HepG2 (cell line): ENCODE data around the gene HLA-G. TPM values are rescaled to one million over a fixed set of nuclear protein-coding genes. Genes with fewer than 3 reads are reported as not detected.

Source experiments
- CBX1 ChIP-seq: IDR thresholded peaks from one replicate; pipeline ENCODE4 v1.6.1; 2016; ENCODE audit warnings: antibody characterized with exemption, low read depth
- FOXA3 ChIP-seq: IDR thresholded peaks from 2 replicates; pipeline ENCODE4 v1.6.1; 2016; ENCODE audit warnings: missing genetic modification reagents, missing compliant biosample characterization
- HNRNPUL1 ChIP-seq: fragments of 200-400 bp; formaldehyde crosslinking; IDR thresholded peaks from 2 replicates; pipeline ENCODE4 v1.6.1; 2017; ENCODE audit warnings: low read depth, mild to moderate bottlenecking, low read length, moderate library complexity
- HOXA3 ChIP-seq: sonication (generic); formaldehyde crosslinking; IDR thresholded peaks from 2 replicates; pipeline ENCODE4 v1.5.0; 2020; ENCODE audit warnings: missing genetic modification reagents
- JDP2 ChIP-seq: sonication (generic); formaldehyde crosslinking; IDR thresholded peaks from 2 replicates; pipeline ENCODE4 v1.8.1; 2022; ENCODE audit warnings: missing genetic modification reagents, borderline replicate concordance
- MAF1 ChIP-seq: sonication (generic); formaldehyde crosslinking; IDR thresholded peaks from 2 replicates; pipeline ENCODE4 v1.5.0; 2020; ENCODE audit warnings: missing genetic modification reagents, borderline replicate concordance
- NFIC ChIP-seq: IDR thresholded peaks from 2 replicates; pipeline ENCODE4 v1.6.1; 2012; ENCODE audit warnings: mild to moderate bottlenecking, low read length, inconsistent platforms
- NFKB2 ChIP-seq: sonication (generic); formaldehyde crosslinking; IDR thresholded peaks from 2 replicates; pipeline ENCODE4 v1.4.0; 2020; ENCODE audit warnings: missing genetic modification reagents, borderline replicate concordance
- PCBP2 ChIP-seq: fragments of 200-400 bp; formaldehyde crosslinking; optimal IDR thresholded peaks from 2 replicates; pipeline ENCODE3; 2018; ENCODE audit warnings: low read length, low read depth; ENCODE audit not compliant: poor library complexity, severe bottlenecking
- SNAPC4 ChIP-seq: sonication (generic); formaldehyde crosslinking; IDR thresholded peaks from 2 replicates; pipeline ENCODE4 v1.4.0; 2020; ENCODE audit warnings: mild to moderate bottlenecking, missing genetic modification reagents
- STAG1 ChIP-seq: sonication (generic); formaldehyde crosslinking; IDR thresholded peaks from 2 replicates; pipeline ENCODE4 v1.4.0; 2020; ENCODE audit warnings: missing genetic modification reagents
- TAF1 ChIP-seq: sonication (generic); formaldehyde crosslinking; IDR thresholded peaks from 2 replicates; pipeline ENCODE4 v1.4.0; 2020; ENCODE audit warnings: missing genetic modification reagents
- TCF7L2 ChIP-seq: IDR thresholded peaks from 2 replicates; pipeline ENCODE4 v1.6.1; 2011; ENCODE audit warnings: mild to moderate bottlenecking, low read depth, low read length, moderate library complexity
- ZFY ChIP-seq: sonication (generic); formaldehyde crosslinking; IDR thresholded peaks from 2 replicates; pipeline ENCODE4 v1.4.0; 2020; ENCODE audit warnings: missing genetic modification reagents
- ZKSCAN5 ChIP-seq: sonication (generic); formaldehyde crosslinking; IDR thresholded peaks from 2 replicates; pipeline ENCODE4 v1.5.1; 2020; ENCODE audit warnings: mild to moderate bottlenecking, missing genetic modification reagents
- ZKSCAN8 ChIP-seq: IDR thresholded peaks from 2 replicates; pipeline ENCODE4 v1.6.1; 2016; ENCODE audit warnings: borderline replicate concordance, missing genetic modification reagents, missing compliant biosample characterization
- ZNF24 ChIP-seq: fragments of 450-650 bp; IDR thresholded peaks from 2 replicates; pipeline ENCODE4 v1.6.1; 2017; ENCODE audit warnings: antibody characterized with exemption, mild to moderate bottlenecking
- ZNF263 ChIP-seq: sonication (generic); formaldehyde crosslinking; IDR thresholded peaks from 2 replicates; pipeline ENCODE4 v1.4.0; 2020; ENCODE audit warnings: missing genetic modification reagents
- ZNF326 ChIP-seq: sonication (generic); formaldehyde crosslinking; IDR thresholded peaks from 2 replicates; pipeline ENCODE4 v1.4.0; 2020; ENCODE audit warnings: missing genetic modification reagents, borderline replicate concordance
- ZNF329 ChIP-seq: sonication (generic); formaldehyde crosslinking; IDR thresholded peaks from 2 replicates; pipeline ENCODE4 v1.9.0; 2021; ENCODE audit warnings: low read depth, mild to moderate bottlenecking, missing genetic modification reagents
- ZNF33A ChIP-seq: sonication (generic); formaldehyde crosslinking; IDR thresholded peaks from 2 replicates; pipeline ENCODE4 v1.5.1; 2020; ENCODE audit warnings: missing genetic modification reagents, mild to moderate bottlenecking, moderate library complexity, borderline replicate concordance
- ZNF431 ChIP-seq: sonication (generic); formaldehyde crosslinking; IDR thresholded peaks from 2 replicates; pipeline ENCODE4 v1.9.0; 2022; ENCODE audit warnings: missing genetic modification reagents, low read depth, mild to moderate bottlenecking, borderline replicate concordance
- ZNF639 ChIP-seq: conservative IDR thresholded peaks from 2 replicates; pipeline ENCODE4 v1.6.1; 2018; ENCODE audit warnings: missing genetic modification reagents
- ZNF788 ChIP-seq: sonication (generic); formaldehyde crosslinking; IDR thresholded peaks from 2 replicates; pipeline ENCODE4 v1.5.0; 2020; ENCODE audit warnings: mild to moderate bottlenecking, missing genetic modification reagents, borderline replicate concordance
- ZNF839 ChIP-seq: sonication (generic); formaldehyde crosslinking; IDR thresholded peaks from 2 replicates; pipeline ENCODE4 v1.4.0; 2020; ENCODE audit warnings: missing genetic modification reagents, mild to moderate bottlenecking, borderline replicate concordance
- ZNF841 ChIP-seq: sonication (generic); formaldehyde crosslinking; IDR thresholded peaks from 2 replicates; pipeline ENCODE4 v1.8.1; 2023; ENCODE audit warnings: missing genetic modification reagents, borderline replicate concordance
- polyA plus RNA-seq, 8 experiments: library from polyadenylated mRNA; depleted of rRNA in 3 of 8; stranded (reverse) in 7 of 8; unstranded in 1 of 8; fragments of >200 nt; fragmentation: Illumina TruSeq in 4 of 8; extraction: Trizol in 4 of 8; gene quantifications; 2 replicates each; pipeline versions ENCODE4 v1.2.1 to v1.2.3, GENCODE V29; 2011 to 2016; ENCODE audit warnings: low read depth in 4 of 8, missing spikeins in 1 of 8, mixed read lengths in 1 of 8; ENCODE audit not compliant: insufficient read depth in 1 of 8
- total RNA-seq, 5 experiments: library from RNA; depleted of rRNA; stranded (reverse); fragments of >200 nt; fragmentation: Illumina TruSeq; extraction: Trizol; gene quantifications; 2 replicates each; pipeline ENCODE4 v1.2.3, GENCODE V29; 2016; ENCODE audit warnings: low read depth in 1 of 5

Gene HLA-G
- total and polyA plus RNA-seq, 2 of the 13 experiments (the other 11 are each of a cell fraction or from before 2014, with no cell fraction given): 0.29 to 0.30 TPM

DNA sequence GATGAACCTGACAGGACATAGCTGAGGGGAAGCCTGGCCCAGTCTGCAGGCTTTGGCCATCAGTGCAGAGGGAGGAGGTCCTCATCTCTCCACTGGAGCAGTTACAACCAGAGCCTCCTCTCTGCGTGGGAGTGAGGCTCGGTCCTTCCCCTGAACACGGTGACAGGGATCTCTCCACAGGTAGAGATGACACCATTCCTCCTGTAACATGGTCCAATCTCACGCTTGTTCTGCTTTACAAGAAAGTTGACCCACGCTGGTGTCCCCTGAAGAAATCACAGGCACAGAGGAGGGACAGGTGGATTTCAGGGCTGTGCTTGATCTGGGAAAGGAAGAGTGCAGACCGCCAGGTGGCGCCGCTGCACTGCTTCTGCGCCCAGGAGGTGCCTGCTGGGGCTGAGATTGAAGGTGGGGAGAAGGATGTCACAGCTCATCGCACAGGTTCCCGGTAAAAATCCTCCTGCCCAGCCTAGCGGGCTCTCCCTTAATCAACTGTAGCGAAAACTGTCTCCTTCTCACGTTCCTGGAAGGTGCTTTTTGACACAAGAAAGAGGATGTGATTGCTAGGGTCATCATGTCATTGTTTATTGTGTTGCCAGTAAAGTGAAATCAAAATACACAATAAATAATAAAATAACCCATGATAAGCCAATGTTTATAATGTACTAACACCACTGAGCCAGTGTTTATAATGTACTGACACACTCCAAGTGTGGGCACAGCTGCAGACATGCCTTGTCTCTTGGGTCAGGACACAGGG lies 20.4 kb downstream of the HLA-G start (continued):
- TF ChIP-seq MAF1: no peak
- TF ChIP-seq ZKSCAN8 (CRISPR knock-in tag): no peak
- TF ChIP-seq ZNF788 (CRISPR knock-in tag): no peak; the same call in 1 of the 2 replicates
- TF ChIP-seq ZNF841 (CRISPR knock-in tag): no peak
- peak; percentile 72; the same call in 1 of the 2 replicates for TF ChIP-seq ZNF329 (CRISPR knock-in tag)
- no peak for TF ChIP-seq ZNF24
- no peak for TF ChIP-seq ZKSCAN5 (CRISPR knock-in tag)
- TF ChIP-seq ZNF326 (CRISPR knock-in tag): no peak
- TF ChIP-seq HOXA3: peak; percentile 28; the same call in 1 of the 2 replicates
- peak; percentile 63 for TF ChIP-seq ZNF263 (CRISPR knock-in tag)
- TF ChIP-seq TAF1 (CRISPR knock-in tag): no peak
- TF ChIP-seq TCF7L2: no peak
- TF ChIP-seq ZNF839: no peak
- no peak for TF ChIP-seq FOXA3
- TF ChIP-seq ZNF33A (CRISPR knock-in tag): no peak
- TF ChIP-seq ZNF431: no peak
- TF ChIP-seq JDP2: no peak
- no peak for TF ChIP-seq NFIC
- TF ChIP-seq SNAPC4 (CRISPR knock-in tag): no peak
- TF ChIP-seq ZFY (CRISPR knock-in tag): peak; percentile 41; the same call in 1 of the 2 replicates
- TF ChIP-seq CBX1: no peak
- TF ChIP-seq HNRNPUL1: no peak
- no peak for TF ChIP-seq PCBP2
- TF ChIP-seq STAG1 (CRISPR knock-in tag): peak; percentile 100
- TF ChIP-seq ZNF639 (CRISPR knock-in tag): no peak
- TF ChIP-seq NFKB2: peak; percentile 86; the same call in 1 of the 2 replicates
